ENCODE results near the gene ZNF574. TPM values are rescaled to one million over a fixed set of nuclear protein-coding genes. Genes with fewer than 3 reads are reported as not detected.

The ZNF574 gene
- polyA plus RNA-seq, 3 donors = 3.3 to 9.6 (median 4.9) TPM

DNA sequence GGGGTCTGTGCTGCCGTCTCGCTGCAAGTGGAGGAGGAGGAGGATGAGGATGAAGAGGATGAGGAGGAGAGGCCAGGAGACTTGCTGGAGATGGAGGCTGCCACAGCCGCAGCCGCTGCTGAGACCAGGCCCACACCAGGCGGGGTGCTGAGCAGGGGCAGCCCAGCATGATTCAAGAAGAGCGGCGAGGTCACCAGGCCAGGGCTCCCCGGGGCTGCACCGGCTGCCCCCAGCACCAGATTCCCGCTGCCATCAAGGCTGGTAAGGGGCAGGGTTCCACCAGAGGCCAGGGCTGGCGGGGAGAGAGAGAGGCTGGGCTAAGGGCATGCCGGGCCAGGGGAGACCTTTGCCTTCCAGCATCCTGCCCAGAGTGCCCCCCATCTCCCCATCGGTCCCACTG lies 15.3 kb downstream of the ZNF574 start:
- no peaks in the 10 kb centered on the region for H3K9me3 ChIP-seq (replicated peaks in 1 of 2; ENCODE audit: control insufficient read depth in 1 of 2, insufficient read depth in 1 of 2, low read length in 2 of 2)
- Mint-ChIP-seq H3K27me3 (ENCODE audit: low read depth in 3 of 3) (peaks cover 0 to 3% (median 0%) of the 10 kb centered on the region in 3 donors), H3K4me1 (peaks cover 30% of the 10 kb centered on the region), H3K36me3 (peaks cover 45 to 60% of the 10 kb centered on the region in 2 donors), H3K9me3 (no peaks in the 10 kb centered on the region), H3K4me3 (no peak overlapping the region), H3K27ac (peak overlapping the region in 1 of 7 donors; percentile 65)
- no peak for DNase-seq
- H3K4me3 ChIP-seq (replicated peaks in 1 of 3; ENCODE audit: low read depth in 2 of 3, low read length in 3 of 3) = no peak overlapping the region
- intact Hi-C loops (cut with micrococcal nuclease) = no loop called here
- H3K27ac ChIP-seq (ENCODE audit: low read depth in 1 of 2, low read length in 2 of 2) = no peak overlapping the region
- H3K4me1 ChIP-seq (ENCODE audit: control insufficient read depth in 1 of 2, insufficient read depth in 2 of 2, low read length in 2 of 2) = peaks cover 14 to 17% of the 10 kb centered on the region in 2 donors
- no peak for TF ChIP-seq CTCF (IDR thresholded peaks at IDR 0.05)
- no peak overlapping the region for H2AFZ ChIP-seq (ENCODE audit: insufficient read depth, low read depth, low read length, poor library complexity, severe bottlenecking)
- H3K4me2 ChIP-seq (replicated peaks; ENCODE audit: extremely low read depth, low read length, poor library complexity, severe bottlenecking) = no peak overlapping the region
- H4K20me1 ChIP-seq (ENCODE audit: insufficient read depth, low read length) = peaks cover 95% of the 10 kb centered on the region
- WGBS (ENCODE audit: insufficient coverage) = 99% methylated on average over 9 of the region's 13 CpGs
- no peaks in the 10 kb centered on the region for H3K27me3 ChIP-seq (ENCODE audit: control insufficient read depth in 2 of 2, insufficient read depth in 2 of 2, low read length in 2 of 2)
- H3K9ac ChIP-seq (ENCODE audit: insufficient read depth, low read length, poor library complexity, severe bottlenecking) = no peak overlapping the region
- H3K36me3 ChIP-seq (replicated peaks in 1 of 2; ENCODE audit: control insufficient read depth in 1 of 2, insufficient read depth in 2 of 2, low read length in 2 of 2) = peaks cover 51 to 59% of the 10 kb centered on the region in 2 donors
- no peaks in the 10 kb centered on the region for H3K79me2 ChIP-seq (ENCODE audit: insufficient read depth, low read length)

DNA sequence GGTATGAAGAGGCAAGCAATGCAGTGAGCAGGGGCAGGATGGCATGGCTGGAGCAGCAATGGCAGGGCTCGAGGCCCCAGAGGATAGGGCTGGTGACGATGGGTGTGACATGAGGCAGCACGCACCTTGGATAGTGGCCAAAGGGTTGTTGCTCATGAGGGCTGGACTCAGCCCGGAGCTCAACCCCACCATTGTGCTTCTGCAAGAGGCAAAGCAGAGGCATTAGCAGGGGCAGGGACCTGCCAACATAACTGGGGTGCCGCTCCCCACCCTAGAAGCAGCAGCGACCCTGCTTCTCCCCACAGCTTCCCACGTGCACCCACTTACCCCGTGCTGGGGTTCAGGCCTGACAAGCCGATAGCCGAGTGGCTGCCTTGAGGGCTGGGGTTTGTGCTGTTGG lies 15.8 kb downstream of the ZNF574 start:
- H3K27ac ChIP-seq (ENCODE audit: low read depth in 1 of 2, low read length in 2 of 2) = no peak overlapping the region
- H3K27me3 ChIP-seq (ENCODE audit: control insufficient read depth in 2 of 2, insufficient read depth in 2 of 2, low read length in 2 of 2) = no peaks in the 10 kb centered on the region
- no peak for TF ChIP-seq CTCF (IDR thresholded peaks at IDR 0.05)
- no peak overlapping the region for H3K9ac ChIP-seq (ENCODE audit: insufficient read depth, low read length, poor library complexity, severe bottlenecking)
- no peak overlapping the region for H2AFZ ChIP-seq (ENCODE audit: insufficient read depth, low read depth, low read length, poor library complexity, severe bottlenecking)
- Mint-ChIP-seq H3K4me1 (peaks cover 30% of the 10 kb centered on the region), H3K27ac (peak overlapping the region in 2 of 7 donors; percentile 65 to 73), H3K9me3 (no peaks in the 10 kb centered on the region), H3K27me3 (ENCODE audit: low read depth in 3 of 3) (peaks cover 0 to 3% (median 0%) of the 10 kb centered on the region in 3 donors), H3K4me3 (no peak overlapping the region), H3K36me3 (peaks cover 50 to 65% of the 10 kb centered on the region in 2 donors)
- peaks cover 56 to 63% of the 10 kb centered on the region in 2 donors for H3K36me3 ChIP-seq (replicated peaks in 1 of 2; ENCODE audit: control insufficient read depth in 1 of 2, insufficient read depth in 2 of 2, low read length in 2 of 2)
- no peak for DNase-seq
- H3K79me2 ChIP-seq (ENCODE audit: insufficient read depth, low read length) = no peaks in the 10 kb centered on the region
- peaks cover 14 to 17% of the 10 kb centered on the region in 2 donors for H3K4me1 ChIP-seq (ENCODE audit: control insufficient read depth in 1 of 2, insufficient read depth in 2 of 2, low read length in 2 of 2)
- H3K4me3 ChIP-seq (replicated peaks in 1 of 3; ENCODE audit: low read depth in 2 of 3, low read length in 3 of 3) = no peak overlapping the region
- 72% methylated on average over 6 of the region's 10 CpGs for WGBS (ENCODE audit: insufficient coverage)
- no peaks in the 10 kb centered on the region for H3K9me3 ChIP-seq (replicated peaks in 1 of 2; ENCODE audit: control insufficient read depth in 1 of 2, insufficient read depth in 1 of 2, low read length in 2 of 2)
- peaks cover 95% of the 10 kb centered on the region for H4K20me1 ChIP-seq (ENCODE audit: insufficient read depth, low read length)
- no peak overlapping the region for H3K4me2 ChIP-seq (replicated peaks; ENCODE audit: extremely low read depth, low read length, poor library complexity, severe bottlenecking)
- intact Hi-C loops (cut with micrococcal nuclease) = no loop called here

All from CD14-positive monocyte (primary cell).